Measurements from ENCODE around the gene NPFFR1. TPM values are rescaled to one million over a fixed set of nuclear protein-coding genes. Genes with fewer than 3 reads are reported as not detected.
"Not testable (repeated sequence)": the region's sequence is repeated elsewhere in the genome, so short reads cannot be mapped to it uniquely, and the experiment has no call there.

The NPFFR1 gene
- total RNA-seq, 1 donor from 2014 or later = not detected

DNA sequence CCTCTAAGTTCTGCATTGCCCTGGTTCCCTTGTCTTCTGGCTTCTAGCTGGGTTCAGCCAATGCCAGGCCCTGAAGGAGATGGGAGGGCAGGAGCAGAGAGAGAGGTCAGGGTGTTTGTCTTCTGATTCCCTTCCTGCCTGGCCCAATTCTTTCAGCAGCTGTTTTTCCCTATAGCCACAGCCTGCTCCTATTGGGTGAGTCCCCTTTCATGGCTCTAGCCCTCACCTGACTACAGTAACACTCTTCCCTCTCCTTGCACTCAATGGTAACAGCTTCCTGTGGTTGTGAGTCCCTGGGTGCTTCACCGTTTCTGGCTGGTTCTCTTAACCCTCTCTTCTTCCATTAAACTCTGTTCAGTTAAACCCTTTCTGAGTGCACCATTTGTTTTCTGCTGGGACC lies 17.1 kb downstream of the NPFFR1 start:
- intact Hi-C loops (cut with DNase I) = no loop called here
- ATAC-seq = no peak
- DNase-seq (ENCODE audit: missing footprints) = no peak

- DNase-seq (ENCODE audit: missing footprints) (no peak), ATAC-seq (no peak)
- intact Hi-C loops (cut with DNase I) = no loop called here
Measured at GRCh38 chr10:70266056-70266455, 17.7 kb downstream of the NPFFR1 start.

- DNase-seq (ENCODE audit: missing footprints) (no peak), ATAC-seq (no peak)
- intact Hi-C loops (cut with DNase I) = no loop called here
Measured at GRCh38 chr10:70265032-70265689, 18.6 kb downstream of the NPFFR1 start.

GRCh38 chr10:70260734-70261133 lies 23.1 kb downstream of the NPFFR1 start:
- ATAC-seq (no peak), DNase-seq (ENCODE audit: missing footprints) (no peak)
- intact Hi-C loops (cut with DNase I) = no loop called here

GRCh38 chr10:70260259-70260658 lies 23.5 kb downstream of the NPFFR1 start:
- ATAC-seq (no peak), DNase-seq (ENCODE audit: missing footprints) (no peak)
- intact Hi-C loops (cut with DNase I) = no loop called here

DNA sequence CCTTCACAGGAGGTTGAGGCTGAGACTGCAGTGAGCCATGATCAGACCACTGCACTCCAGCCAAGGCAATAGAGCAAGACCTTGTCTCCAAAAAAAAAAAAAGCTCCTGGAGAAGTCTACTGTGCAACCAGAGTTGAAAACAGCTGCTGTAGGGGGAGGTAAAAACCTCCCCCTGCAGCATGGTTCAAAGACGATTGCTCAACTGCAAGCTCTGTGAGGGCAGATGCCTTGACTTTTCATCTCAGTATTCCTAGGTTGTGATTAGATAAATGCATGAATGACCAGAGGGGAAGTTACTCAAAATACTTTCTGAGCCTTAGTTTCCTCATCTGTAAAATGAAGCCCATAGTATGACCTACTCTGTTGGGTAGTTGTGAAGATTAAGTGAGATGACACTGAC lies 25.6 kb downstream of the NPFFR1 start:
- no peak for ATAC-seq
- intact Hi-C loops (cut with DNase I) = no loop called here
- DNase-seq (ENCODE audit: missing footprints) = no peak

DNA sequence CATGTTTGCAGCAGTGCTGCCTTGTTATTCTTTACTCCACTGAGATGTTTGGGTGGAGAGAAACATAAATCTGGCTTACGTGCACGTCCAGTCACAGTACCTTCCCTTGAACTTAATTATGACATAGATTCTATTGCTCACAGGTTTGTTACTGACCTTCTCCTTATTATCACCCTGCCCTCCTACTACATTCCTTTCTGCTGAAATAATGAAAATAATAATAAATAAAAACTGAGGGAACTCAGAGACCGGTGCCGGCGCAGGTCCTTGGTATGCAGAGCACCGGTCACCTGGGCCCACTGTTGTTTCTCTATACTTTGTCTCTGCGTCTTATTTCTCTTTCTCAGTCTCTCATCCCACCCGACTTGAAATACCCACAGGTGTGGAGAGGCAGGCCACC lies 26.0 kb downstream of the NPFFR1 start:
- intact Hi-C loops (cut with DNase I); DNase-seq (ENCODE audit: missing footprints); ATAC-seq: not testable (repeated sequence)

GRCh38 chr10:70256463-70256862 lies 27.3 kb downstream of the NPFFR1 start:
- intact Hi-C loops (cut with DNase I) = no loop called here
- DNase-seq (ENCODE audit: missing footprints) (no peak), ATAC-seq (no peak)

- intact Hi-C loops (cut with DNase I) = no loop called here
- peak; percentile 41 for ATAC-seq
Measured at GRCh38 chr10:70255329-70256299, 28.2 kb downstream of the NPFFR1 start.

DNA sequence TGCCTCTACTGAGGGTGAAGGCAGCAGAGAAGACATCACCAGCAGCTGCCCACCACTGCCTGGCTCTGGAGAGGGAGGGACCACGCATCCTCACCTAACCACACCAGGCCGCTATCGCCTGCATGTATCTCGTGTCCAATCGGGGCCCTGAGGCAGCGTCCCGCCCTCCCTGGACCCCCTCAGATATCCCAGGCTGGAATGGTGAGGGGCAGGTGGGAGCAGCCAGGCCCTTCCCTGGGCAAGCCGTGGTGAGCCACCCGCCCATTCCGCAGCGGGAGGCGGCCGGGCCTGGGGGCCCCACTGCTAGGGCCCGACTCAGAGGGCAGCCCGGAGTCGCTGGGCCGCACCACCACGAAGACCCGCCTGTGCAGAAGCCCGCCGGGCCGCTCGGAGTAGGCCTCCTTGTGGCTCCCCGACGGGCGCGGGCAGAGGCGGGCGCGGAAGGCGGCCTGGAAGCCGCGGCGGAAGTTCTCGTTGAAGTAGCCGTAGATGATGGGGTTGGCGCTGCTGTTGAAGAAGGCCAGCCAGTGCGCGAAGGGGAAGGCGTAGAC lies 29.0 kb downstream of the NPFFR1 start:
- intact Hi-C loops (cut with DNase I) = no loop called here
- DNase-seq (ENCODE audit: missing footprints) (no peak), ATAC-seq (no peak)

More at GRCh38 chr10:70255329-70256299, 28.2 kb downstream of the NPFFR1 start:
- peak; percentile 66 for DNase-seq (ENCODE audit: missing footprints)

- no peak for ATAC-seq
- intact Hi-C loops (cut with DNase I) = no loop called here
- DNase-seq (ENCODE audit: missing footprints) = no peak
Measured at GRCh38 chr10:70253878-70254765, 29.7 kb downstream of the NPFFR1 start.

DNA sequence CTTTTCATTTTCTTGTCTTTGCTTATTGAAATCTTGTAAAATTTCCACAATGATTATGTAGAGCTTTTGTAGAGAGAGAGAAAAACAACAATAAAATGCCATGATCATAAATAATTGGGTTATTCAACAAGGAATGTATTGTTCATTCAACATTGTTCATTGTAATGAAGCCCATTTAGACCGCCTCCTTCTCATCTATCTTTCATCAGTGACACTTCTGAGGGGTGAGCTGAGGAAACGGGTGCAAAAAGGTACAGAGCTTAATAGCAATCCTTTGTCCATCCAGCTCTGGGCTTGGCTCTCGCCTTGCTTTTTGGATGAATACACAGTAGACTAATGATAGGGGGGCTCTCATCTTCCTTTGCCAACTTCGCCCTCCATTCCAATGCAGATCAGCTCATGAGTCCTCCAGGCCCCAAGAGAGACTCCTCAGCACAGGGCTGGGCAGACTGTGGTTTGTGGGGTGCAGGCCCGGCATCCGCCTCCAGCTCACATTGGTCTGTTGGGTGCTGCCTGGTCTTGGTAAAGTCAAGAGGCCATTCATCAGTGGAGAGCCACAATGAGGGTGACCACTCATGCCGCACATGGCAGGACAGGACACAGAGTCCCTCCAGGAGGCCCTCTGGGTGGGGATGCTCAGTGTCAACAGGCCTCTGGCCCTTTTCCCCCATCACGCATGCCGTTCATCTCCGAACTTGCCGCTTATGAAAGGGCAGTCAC lies 32.7 kb downstream of the NPFFR1 start:
- ATAC-seq (no peak), DNase-seq (ENCODE audit: missing footprints) (no peak)
- intact Hi-C loops (cut with DNase I) = no loop called here

- DNase-seq (ENCODE audit: missing footprints) = no peak
- intact Hi-C loops (cut with DNase I) = no loop called here
Measured at GRCh38 chr10:70247360-70247759, 36.4 kb downstream of the NPFFR1 start.

GRCh38 chr10:70241081-70241480 lies 42.7 kb downstream of the NPFFR1 start:
- intact Hi-C loops (cut with DNase I) = no loop called here
- ATAC-seq = no peak
- DNase-seq (ENCODE audit: missing footprints) = no peak

More at GRCh38 chr10:70247360-70247759, 36.4 kb downstream of the NPFFR1 start:
- ATAC-seq = no peak

GRCh38 chr10:70239986-70240385 lies 43.8 kb downstream of the NPFFR1 start:
- DNase-seq (ENCODE audit: missing footprints); ATAC-seq; intact Hi-C loops (cut with DNase I): not testable (repeated sequence)

DNA sequence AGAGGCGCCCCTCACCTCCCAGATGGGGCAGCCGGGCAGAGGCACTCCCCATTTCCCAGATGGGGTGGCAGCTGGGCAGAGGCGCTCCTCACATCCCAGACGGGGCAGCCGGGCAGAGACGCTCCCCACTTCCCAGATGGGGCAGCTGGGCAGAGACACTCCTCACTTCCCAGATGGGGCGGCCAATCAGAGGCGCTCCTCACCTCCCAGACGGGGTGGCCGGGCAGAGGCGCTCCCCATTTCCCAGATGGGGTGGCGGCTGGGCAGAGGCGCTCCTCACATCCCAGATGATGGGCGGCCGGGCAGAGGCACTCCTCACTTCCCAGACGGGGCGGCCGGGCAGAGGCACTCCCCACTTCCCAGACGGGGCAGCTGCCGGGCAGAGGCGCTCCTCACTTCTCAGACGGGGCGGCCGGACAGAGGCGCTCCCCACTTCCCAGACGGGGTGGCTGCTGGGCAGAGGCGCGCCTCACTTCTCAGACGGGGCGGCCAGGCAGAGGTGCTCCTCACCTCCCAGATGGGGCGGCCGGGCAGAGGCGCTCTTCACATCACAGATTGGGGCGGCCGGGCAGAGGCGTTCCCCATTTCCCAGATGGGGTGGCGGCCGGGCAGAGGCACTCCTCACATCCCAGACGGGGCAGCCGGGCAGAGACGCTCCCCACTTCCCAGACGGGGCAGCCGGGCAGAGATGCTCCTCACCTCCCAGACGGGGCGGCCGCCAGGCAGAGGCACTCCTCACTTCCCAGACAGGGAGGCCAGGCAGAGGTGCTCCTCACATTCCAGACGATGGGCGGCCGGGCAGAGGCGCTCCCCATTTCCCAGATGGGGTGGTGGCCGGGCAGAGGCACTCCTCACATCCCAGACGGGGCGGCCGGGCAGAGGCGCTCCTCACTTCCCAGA lies 44.5 kb downstream of the NPFFR1 start:
- DNase-seq (ENCODE audit: missing footprints); intact Hi-C loops (cut with DNase I); ATAC-seq: not testable (repeated sequence)

DNA sequence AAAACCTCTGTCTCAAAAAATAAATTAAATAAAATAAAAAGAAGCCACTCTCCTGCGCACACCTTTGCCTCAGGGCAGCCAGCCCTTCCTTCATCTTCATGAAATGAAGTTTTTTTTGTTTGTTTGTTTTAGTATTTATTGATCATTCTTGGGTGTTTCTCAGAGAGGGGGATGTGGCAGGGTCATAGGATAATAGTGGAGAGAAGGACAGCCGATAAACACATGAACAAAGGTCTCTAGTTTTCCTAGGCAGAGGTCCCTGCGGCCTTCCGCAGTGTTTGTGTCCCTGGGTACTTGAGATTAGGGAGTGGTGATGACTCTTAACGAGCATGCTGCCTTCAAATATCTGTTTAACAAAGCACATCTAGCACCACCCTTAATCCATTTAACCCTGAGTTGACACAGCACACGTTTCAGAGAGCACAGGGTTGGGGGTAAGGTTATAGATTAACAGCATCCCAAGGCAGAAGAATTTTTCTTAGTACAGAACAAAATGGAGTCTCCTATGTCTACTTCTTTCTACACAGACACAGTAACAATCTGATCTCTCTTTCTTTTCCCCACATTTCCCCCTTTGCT lies 45.8 kb downstream of the NPFFR1 start:
- intact Hi-C loops (cut with DNase I); ATAC-seq; DNase-seq (ENCODE audit: missing footprints): not testable (repeated sequence)

Data from Right ventricle myocardium inferior (tissue), 1 donor.